GM18951 (cell line): ENCODE results near the gene IQGAP1.

Source experiments
- POLR2A ChIP-seq: IDR thresholded peaks from 4 replicates; pipeline ENCODE4 v1.6.1; 2011; ENCODE audit warnings: mild to moderate bottlenecking; ENCODE audit not compliant: insufficient read length, insufficient read depth; ENCODE audit errors: extremely low read depth
- in situ Hi-C: fragments of 300-500 bp; cut with MboI; formaldehyde crosslinking; loops from one replicate; pipeline ENCODE4 v1.12.0; 2022; ENCODE audit warnings: low sequenced_read_pairs, mixed read lengths, inconsistent platforms; ENCODE audit not compliant: unreplicated experiment

The IQGAP1 gene

DNA sequence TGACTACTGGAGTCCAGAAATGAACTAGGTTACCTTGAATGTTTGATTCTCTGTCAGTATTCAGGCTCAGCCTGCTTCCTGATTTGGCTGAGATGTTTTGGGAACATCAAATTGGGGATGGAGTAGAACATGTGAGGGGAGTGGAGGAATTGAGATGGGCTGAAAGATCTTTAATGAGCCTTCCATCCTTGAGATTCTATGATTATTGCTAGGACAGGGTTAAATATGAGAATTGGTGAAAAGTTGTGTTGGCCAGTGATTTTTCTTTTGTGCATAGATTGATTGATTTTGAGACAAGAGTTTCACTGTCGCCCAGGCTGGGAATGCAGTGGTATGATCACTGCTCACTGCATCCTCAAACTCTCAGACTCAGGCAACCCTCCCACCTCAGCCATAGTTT, 32.4 kb downstream of the IQGAP1 start:
- no peak for TF ChIP-seq POLR2A
- in situ Hi-C loops, result no loop called here

DNA sequence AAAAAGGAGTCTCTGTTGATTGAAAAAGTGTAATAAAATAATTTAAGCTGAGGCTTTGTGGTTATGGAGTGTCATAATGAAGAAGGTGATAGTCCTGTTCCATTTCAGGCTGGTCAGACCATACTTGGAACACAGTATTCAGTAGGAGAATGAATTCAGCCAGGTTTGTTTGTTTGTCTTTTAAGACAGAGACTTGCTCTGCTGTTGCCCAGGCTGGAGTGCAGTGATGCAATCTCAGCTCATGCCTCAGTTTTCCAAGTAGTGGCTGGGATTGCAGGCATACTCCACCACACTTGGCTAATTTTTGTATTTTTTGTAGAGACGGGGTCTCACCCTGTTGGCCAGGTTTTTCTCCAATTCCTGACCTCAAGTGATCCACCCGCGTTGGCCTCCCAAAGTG, 33.5 kb downstream of the IQGAP1 start:
- in situ Hi-C loops, result no loop called here
- TF ChIP-seq POLR2A, result no peak

DNA sequence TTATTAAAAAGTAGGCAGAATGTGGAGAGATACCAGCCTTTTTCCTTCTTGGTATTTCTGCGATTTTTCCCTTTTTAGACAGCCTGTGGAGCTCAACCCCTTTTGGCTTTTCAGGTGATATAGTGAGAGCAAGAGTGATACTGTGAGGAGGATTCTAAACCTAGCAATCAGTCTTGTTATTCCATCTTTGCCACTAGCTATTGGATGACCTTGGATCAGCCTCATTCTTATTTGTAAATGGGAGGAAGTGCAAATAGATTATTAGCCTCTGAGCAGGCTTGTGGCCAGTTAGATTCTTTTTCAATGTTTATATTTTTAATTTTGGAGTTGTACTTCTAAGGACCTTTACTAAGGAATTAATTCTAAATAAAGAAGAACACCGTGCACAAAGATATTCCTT, 34.0 kb downstream of the IQGAP1 start:
- TF ChIP-seq POLR2A, result no peak
- in situ Hi-C loops, result no loop called here

- in situ Hi-C loops, result no loop called here
Observed at GRCh38 chr15:90422936-90423335, 34.9 kb downstream of the IQGAP1 start.

DNA sequence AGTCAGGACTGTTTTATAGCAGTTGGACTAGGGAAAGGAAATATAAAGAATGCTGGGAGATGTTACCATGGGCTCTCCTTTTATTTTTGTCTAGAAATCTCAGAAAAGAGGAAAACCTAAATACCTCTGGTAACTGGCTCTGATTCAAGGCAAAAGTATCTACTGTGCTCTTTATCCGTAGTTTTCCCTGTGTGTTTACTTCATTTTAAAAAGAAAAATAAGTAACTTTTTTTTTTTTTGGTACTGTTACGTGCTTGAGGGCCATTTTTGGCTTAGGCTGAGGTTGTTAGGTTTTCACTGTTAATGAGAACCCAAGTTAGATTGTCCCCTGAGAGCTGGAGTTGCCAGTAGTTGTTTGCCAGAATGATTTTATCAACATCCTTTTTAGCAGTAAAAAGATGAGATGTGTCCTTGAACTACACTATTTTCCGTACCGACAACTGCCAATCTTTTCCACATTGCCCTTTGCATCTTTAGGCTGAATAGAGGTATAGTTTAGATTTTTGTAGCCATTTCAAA, 35.8 kb downstream of the IQGAP1 start:
- no peak for TF ChIP-seq POLR2A
- in situ Hi-C loops, result no loop called here

More at GRCh38 chr15:90422936-90423335, 34.9 kb downstream of the IQGAP1 start:
- TF ChIP-seq POLR2A, result no peak

DNA sequence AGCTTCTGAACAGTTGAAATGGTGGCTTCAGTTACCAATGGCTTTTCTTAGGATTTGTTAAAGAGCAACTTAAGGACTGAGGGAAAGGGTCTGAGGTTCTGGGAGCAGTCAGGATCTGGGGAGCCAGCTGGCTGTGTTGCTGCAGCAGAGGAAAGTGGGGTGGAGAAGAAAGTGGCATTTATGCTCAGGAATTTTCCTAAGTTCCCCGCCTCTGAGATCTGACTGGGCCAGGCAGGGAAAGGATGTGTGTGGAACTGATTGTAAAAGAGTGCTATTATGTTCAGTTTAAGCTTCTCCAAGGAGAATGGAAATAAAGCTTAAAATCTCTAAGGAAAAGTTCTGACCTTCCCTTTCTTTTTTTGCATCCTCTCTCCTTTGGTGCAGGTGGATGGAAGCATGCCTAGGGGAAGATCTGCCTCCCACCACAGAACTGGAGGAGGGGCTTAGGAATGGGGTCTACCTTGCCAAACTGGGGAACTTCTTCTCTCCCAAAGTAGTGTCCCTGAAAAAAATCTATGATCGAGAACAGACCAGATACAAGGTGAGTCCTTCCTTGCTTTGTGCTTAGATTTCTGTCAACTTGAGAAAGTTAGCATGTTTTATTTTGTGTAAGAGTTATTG, 37.8 kb downstream of the IQGAP1 start:
- no peak for TF ChIP-seq POLR2A
- in situ Hi-C loops, result no loop called here

GRCh38 chr15:90427185-90427584, 39.1 kb downstream of the IQGAP1 start:
- TF ChIP-seq POLR2A, result no peak
- in situ Hi-C loops, result no loop called here

- TF ChIP-seq POLR2A, result no peak
- in situ Hi-C loops, result no loop called here
Observed at GRCh38 chr15:90432253-90432652, 44.2 kb downstream of the IQGAP1 start.

DNA sequence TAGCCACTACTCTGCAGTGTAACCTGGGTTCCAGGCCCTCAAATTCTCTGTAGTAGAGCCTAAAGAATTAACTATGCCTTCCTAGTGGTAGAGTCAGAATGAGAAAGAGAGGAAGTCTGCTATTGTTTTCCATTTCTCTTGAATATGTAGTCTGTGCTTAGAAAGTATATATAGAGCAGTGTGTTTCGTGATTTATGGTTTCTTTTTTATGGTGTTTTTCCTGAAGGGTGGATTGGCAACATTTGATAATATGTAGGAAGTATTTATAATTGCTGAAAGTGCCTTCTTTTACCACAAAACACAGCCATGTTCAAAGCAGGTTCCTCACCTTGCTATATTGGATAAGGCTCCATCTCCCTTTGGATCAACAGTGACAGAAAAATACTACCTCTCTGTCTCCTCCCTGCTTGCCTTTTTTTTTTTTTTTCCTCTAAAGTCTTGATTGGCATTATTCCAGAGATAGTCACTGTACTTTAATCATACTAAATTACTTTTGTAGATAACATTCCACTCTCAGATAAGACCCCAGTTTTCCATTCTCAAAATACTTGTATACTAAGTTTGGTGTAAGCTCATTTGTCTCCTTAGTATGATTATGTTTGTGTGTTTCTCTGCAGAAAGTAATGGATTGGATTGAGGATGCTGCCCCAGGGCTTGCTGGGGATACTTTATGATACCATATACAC, 47.8 kb downstream of the IQGAP1 start:
- TF ChIP-seq POLR2A, result no peak

DNA sequence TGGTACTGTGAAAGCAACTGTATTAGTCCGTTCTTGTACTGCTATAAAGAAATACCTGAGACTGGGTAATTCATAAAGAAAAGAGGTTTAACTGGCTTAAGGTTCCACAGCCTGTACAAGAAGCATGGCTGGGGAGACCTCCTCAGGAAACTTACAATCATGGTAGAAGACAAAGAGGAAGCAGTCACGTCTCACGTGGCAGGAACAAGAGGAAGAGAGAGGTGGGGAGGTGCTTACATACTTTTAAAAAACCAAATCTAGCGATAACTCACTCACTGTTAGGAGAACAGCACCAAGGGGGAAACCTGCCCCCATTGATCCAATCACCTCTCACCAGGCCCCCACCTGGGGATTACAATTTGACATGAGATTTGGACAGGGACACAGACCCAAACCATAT, 48.9 kb downstream of the IQGAP1 start:
- TF ChIP-seq POLR2A, result no peak
- in situ Hi-C loops, result no loop called here

More for the DNA sequence above, 47.8 kb downstream of the IQGAP1 start:
- in situ Hi-C loops, result no loop called here

- in situ Hi-C loops, result no loop called here
- no peak for TF ChIP-seq POLR2A
Observed at GRCh38 chr15:90437516-90437915, 49.5 kb downstream of the IQGAP1 start.

- TF ChIP-seq POLR2A, result no peak
- in situ Hi-C loops, result no loop called here
Observed at GRCh38 chr15:90439946-90440345, 51.9 kb downstream of the IQGAP1 start.

DNA sequence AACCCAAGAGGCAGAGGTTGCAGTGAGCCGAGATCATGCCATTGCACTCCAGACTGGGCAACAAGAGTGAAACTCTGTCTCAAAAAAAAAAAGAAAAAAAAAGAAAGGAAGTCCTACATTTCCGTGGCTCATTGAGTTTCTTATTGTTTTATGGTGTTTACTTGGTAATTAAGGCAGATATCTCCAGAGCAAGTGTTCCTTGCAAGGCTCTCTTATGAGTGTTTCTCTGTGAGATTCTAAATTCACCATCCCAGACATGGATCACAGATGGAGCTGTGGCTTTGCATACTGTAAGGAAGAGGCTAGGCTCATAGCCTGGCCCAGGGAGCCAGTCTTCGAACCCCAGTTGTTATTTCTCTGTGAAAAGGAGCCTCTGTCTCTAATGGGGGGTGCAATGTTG, 53.0 kb downstream of the IQGAP1 start:
- in situ Hi-C loops, result no loop called here
- TF ChIP-seq POLR2A, result no peak

- in situ Hi-C loops, result no loop called here
- no peak for TF ChIP-seq POLR2A
Observed at GRCh38 chr15:90442423-90442822, 54.4 kb downstream of the IQGAP1 start.

DNA sequence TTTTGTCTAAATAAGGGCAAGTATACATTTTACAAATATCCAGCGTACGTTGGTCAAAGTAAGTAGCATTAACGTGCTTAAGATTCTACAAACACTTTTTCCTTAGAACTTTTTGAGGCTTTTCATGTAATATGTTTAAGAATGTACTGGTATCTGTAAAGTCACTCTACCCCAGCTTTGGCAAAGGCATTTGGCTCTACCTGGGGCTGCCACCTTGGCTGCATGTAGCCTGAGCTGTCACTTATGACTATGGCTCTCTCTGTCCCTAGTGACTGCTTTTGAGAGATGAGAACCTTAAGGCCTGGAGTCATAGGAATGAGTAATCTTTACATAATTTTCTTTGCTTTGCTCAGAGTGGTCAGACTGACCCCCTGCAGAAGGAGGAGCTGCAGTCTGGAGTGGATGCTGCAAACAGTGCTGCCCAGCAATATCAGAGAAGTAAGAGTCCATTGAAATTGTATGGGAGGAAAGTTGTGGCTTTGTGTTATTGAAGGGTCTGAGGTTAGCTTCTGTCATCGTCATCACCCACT, 61.2 kb downstream of the IQGAP1 start:
- in situ Hi-C loops, result no loop called here
- TF ChIP-seq POLR2A, result no peak
